Liver (tissue), 3 donors: ENCODE data around the gene PARM1.

Experiments used
- CTCF ChIP-seq: fragments of 150-350 bp; IDR thresholded peaks from 2 replicates; pipeline ENCODE4 v1.5.1; 2017; ENCODE audit warnings: improper control_type of control experiment, low read depth, low read length; ENCODE audit not compliant: missing input control
- GABPA ChIP-seq, 2 donors: IDR thresholded peaks in 1 of 2; conservative IDR thresholded peaks in 1 of 2; 2 replicates each; pipeline ENCODE4 v1.6.1; 2016; ENCODE audit warnings: antibody characterized with exemption in 2 of 2, mild to moderate bottlenecking in 1 of 2, moderate library complexity in 1 of 2
- REST ChIP-seq: IDR thresholded peaks from 2 replicates; pipeline ENCODE4 v1.6.1; 2016; ENCODE audit warnings: antibody characterized with exemption, mild to moderate bottlenecking
- SP1 ChIP-seq: IDR thresholded peaks from 2 replicates; pipeline ENCODE4 v1.6.1; 2018; ENCODE audit warnings: antibody characterized with exemption, mild to moderate bottlenecking
- TAF1 ChIP-seq: conservative IDR thresholded peaks from 2 replicates; pipeline ENCODE4 v1.6.1; 2016; ENCODE audit warnings: antibody characterized with exemption, mild to moderate bottlenecking
- YY1 ChIP-seq: IDR thresholded peaks from 2 replicates; pipeline ENCODE4 v1.6.1; 2016; ENCODE audit warnings: antibody characterized with exemption, mild to moderate bottlenecking
- ZBTB33 ChIP-seq: IDR thresholded peaks from 2 replicates; pipeline ENCODE4 v1.6.1; 2016; ENCODE audit warnings: antibody characterized with exemption
- donor health status: healthy.
- donor health status: healthy.

- no peak for TF ChIP-seq CTCF
- no peak for TF ChIP-seq YY1
- no peak for TF ChIP-seq SP1
- TF ChIP-seq REST: no peak
- no peak for TF ChIP-seq TAF1
- no peak for TF ChIP-seq ZBTB33
- TF ChIP-seq GABPA (IDR thresholded peaks at IDR 0.05 in 1 of 2, conservative IDR thresholded peaks at IDR 0.05 in 1 of 2): no peak
These were observed 75.0 kb downstream of the PARM1 start for GRCh38 chr4:75007891-75008290.
